Astrocyte of the spinal cord (primary cell): ENCODE results near the gene DENND1B.

ENCODE experiments used
- DNase-seq: peaks from one replicate; pipeline ENCODE4 v3.0.0; 2011; ENCODE audit warnings: low read depth, low spot score
- H3K4me3 ChIP-seq: 2 replicates; pipeline ENCODE4 v1.5.1; 2011; ENCODE audit warnings: low read depth, mild to moderate bottlenecking, low read length, moderate library complexity
- in situ Hi-C: cut with HindIII; loops from 2 replicates; pipeline ENCODE4 v1.10.0; 2017; ENCODE audit warnings: low sequenced_read_pairs
- TF ChIP-seq, protein P1 (sequence below): IDR thresholded peaks from 2 replicates; pipeline ENCODE4 v1.5.1; 2012; ENCODE audit warnings: low read depth, mild to moderate bottlenecking, low read length, inconsistent platforms

The DENND1B gene

DNA sequence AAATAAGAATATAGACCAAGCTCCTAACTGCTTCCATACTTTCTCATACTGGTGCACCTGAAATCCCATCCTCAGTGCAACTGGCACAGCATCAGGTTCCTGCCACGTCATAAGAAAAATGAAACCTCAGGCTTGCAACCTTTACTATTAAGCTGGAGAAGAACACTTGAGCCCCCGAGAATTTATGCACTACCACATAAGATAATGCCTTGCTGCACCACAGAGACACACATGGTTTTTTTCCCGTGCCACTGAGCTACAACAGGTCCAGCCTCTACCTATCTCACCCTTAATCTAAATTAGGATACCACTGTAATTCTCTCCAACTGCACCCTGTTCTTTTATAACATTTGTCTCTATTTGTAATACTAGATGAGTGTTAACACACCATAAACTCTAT lies 174.5 kb downstream of the DENND1B start:
- H3K4me3 ChIP-seq = no peak overlapping the region
- no peak for DNase-seq
- in situ Hi-C loops = no loop called here
- TF ChIP-seq, protein P1, sequence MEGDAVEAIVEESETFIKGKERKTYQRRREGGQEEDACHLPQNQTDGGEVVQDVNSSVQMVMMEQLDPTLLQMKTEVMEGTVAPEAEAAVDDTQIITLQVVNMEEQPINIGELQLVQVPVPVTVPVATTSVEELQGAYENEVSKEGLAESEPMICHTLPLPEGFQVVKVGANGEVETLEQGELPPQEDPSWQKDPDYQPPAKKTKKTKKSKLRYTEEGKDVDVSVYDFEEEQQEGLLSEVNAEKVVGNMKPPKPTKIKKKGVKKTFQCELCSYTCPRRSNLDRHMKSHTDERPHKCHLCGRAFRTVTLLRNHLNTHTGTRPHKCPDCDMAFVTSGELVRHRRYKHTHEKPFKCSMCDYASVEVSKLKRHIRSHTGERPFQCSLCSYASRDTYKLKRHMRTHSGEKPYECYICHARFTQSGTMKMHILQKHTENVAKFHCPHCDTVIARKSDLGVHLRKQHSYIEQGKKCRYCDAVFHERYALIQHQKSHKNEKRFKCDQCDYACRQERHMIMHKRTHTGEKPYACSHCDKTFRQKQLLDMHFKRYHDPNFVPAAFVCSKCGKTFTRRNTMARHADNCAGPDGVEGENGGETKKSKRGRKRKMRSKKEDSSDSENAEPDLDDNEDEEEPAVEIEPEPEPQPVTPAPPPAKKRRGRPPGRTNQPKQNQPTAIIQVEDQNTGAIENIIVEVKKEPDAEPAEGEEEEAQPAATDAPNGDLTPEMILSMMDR = no peak

GRCh38 chr1:197599789-197600188 lies 175.5 kb downstream of the DENND1B start:
- TF ChIP-seq, protein P1 = no peak
- H3K4me3 ChIP-seq = no peak overlapping the region
- in situ Hi-C loops = no loop called here
- DNase-seq = no peak

DNA sequence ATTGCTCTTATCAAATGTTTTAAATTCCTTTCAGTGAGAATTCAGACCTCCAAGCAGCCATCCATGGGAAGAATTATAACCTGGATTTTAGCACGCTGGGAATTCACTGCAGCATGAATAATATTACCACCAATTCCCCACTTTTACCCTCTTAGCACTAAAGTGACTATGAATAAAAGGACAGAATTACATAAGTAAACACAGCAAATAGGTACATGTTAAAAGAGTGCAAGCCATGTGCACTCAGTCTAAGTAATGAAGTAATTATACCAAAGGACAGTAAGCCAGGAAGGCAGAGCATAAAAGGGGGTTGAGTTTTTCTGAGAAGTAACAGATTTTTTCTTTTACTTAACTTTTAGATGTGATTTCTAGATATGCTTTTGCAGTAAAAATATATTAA lies 176.3 kb downstream of the DENND1B start:
- TF ChIP-seq, protein P1 = no peak
- in situ Hi-C loops = no loop called here
- H3K4me3 ChIP-seq = no peak overlapping the region
- no peak for DNase-seq

GRCh38 chr1:197595304-197595904 lies 179.9 kb downstream of the DENND1B start:
- no peak for DNase-seq
- in situ Hi-C loops = no loop called here
- TF ChIP-seq, protein P1 = no peak
- no peak overlapping the region for H3K4me3 ChIP-seq

DNA sequence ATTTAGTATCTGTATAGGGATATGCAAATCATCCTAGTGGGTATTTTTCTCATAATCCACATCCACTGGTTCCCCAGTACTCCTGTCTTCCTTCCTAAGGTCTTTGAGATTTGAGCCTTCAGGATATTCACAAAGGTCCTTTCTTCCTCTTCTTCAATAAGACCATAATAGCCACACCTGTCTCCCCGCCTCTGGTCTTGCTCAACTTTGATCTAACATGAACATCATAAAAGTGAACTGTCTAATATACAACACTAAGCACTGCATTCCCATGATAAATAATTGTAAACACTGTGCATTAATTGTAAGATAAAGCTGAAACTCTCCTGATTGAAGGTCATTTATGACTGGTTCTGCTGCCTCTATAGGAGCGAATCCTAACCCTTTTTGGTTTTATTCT lies 184.6 kb downstream of the DENND1B start:
- no peak for DNase-seq
- no peak overlapping the region for H3K4me3 ChIP-seq
- TF ChIP-seq, protein P1 = no peak
- in situ Hi-C loops = no loop called here

- no peak overlapping the region for H3K4me3 ChIP-seq
- in situ Hi-C loops = no loop called here
- TF ChIP-seq, protein P1 = no peak
These were observed 189.5 kb downstream of the DENND1B start for GRCh38 chr1:197585809-197586208.

More at GRCh38 chr1:197585809-197586208, 189.5 kb downstream of the DENND1B start:
- DNase-seq = no peak
